Measurements from ENCODE around the gene PHACTR1. TPM values are rescaled to one million over a fixed set of nuclear protein-coding genes. Genes with fewer than 3 reads are reported as not detected.

Gene PHACTR1
- total RNA-seq, 1 experiment from 2014 or later: 2.6 TPM

DNA sequence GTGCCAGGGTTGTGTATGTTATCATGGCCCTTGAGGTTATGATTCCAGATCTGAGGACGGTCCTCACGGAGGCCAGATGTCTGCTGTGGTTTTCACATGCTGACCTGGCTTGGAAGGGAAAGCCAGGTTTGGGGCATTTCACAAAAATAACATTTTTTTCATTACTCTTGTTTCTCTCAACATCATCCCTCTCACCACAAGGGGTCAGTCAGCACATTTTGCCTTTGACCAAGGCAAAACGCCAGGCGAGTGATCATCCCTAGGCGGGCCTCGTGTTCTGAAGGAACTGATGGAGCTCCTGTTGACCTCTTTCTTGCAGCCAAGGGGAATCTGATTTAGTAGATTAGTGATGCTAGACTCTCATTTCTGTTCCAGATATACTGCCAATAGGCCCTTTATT, 478.3 kb downstream of the PHACTR1 start:
- H3K4me1 ChIP-seq (ENCODE audit: insufficient read depth, low read length, poor library complexity, severe bottlenecking): no peaks in the 10 kb centered on the region
- no TSS peak for BruUV-seq (replicated peaks)
- peaks cover 4% of the 10 kb centered on the region for H3K27me3 ChIP-seq (replicated peaks; ENCODE audit: insufficient read depth, low read depth, low read length, poor library complexity)
- H3K4me3 ChIP-seq (ENCODE audit: low read depth, low read length, poor library complexity, severe bottlenecking): no peak overlapping the region
- intact Hi-C loops (cut with micrococcal nuclease; ENCODE audit: unreplicated experiment): loop anchor here (2.0 to 10.0 kb wide), 2 partner anchors 136 to 350 kb away; no protein-coding TSS in a partner anchor
- ChIA-PET POLR2A (ENCODE audit: low non-redundant PET) (interaction anchor here (0.6 kb wide), 1 partner anchor 128 kb away, joined by 3 read pairs; no protein-coding TSS in a partner anchor), CTCF (interaction anchor here (1.3 kb wide), 1 partner anchor 84 kb away, joined by 6 read pairs; no protein-coding TSS in a partner anchor)
- H3K27ac ChIP-seq (ENCODE audit: low read depth, low read length, poor library complexity, severe bottlenecking): no peak overlapping the region
- no peak for TF ChIP-seq EZH2 (IDR thresholded peaks at IDR 0.05; ENCODE audit: borderline replicate concordance, low read depth, low read length, poor library complexity, severe bottlenecking)
- TF ChIP-seq, protein P1, sequence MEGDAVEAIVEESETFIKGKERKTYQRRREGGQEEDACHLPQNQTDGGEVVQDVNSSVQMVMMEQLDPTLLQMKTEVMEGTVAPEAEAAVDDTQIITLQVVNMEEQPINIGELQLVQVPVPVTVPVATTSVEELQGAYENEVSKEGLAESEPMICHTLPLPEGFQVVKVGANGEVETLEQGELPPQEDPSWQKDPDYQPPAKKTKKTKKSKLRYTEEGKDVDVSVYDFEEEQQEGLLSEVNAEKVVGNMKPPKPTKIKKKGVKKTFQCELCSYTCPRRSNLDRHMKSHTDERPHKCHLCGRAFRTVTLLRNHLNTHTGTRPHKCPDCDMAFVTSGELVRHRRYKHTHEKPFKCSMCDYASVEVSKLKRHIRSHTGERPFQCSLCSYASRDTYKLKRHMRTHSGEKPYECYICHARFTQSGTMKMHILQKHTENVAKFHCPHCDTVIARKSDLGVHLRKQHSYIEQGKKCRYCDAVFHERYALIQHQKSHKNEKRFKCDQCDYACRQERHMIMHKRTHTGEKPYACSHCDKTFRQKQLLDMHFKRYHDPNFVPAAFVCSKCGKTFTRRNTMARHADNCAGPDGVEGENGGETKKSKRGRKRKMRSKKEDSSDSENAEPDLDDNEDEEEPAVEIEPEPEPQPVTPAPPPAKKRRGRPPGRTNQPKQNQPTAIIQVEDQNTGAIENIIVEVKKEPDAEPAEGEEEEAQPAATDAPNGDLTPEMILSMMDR (conservative IDR thresholded peaks at IDR 0.05; ENCODE audit: low read depth, low read length): peak; percentile 55
- peak; percentile 57 for DNase-seq (ENCODE audit: low spot score)
- no peaks in the 10 kb centered on the region for H3K9me3 ChIP-seq (ENCODE audit: low read depth, low read length, poor library complexity, severe bottlenecking)
- H3K36me3 ChIP-seq (ENCODE audit: insufficient read depth, low read length, poor library complexity, severe bottlenecking): no peaks in the 10 kb centered on the region

DNA sequence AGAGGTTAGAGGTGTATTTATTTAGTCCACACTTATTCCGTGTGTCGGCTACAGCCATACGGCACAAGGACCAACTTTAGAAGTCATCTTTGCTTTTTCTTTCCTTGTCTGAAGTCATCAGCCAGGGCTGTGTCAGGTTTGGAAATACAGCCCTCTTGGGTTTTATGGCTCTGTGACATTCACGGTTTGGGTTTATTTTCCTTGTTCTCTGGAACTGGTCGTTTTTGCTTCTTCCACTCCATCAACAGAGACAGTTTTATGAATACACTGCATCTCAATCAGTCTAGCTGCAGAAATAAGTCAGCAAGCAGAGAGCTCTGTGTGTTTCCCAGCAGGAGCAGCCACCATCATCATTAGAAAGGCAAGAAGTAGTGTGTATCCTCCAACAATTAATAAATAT, 479.2 kb downstream of the PHACTR1 start:
- BruUV-seq (replicated peaks): no TSS peak
- CTCF ChIA-PET: interaction anchor here (0.7 kb wide), 1 partner anchor 167 kb away, joined by 9 read pairs; no protein-coding TSS in a partner anchor
- intact Hi-C loops (cut with micrococcal nuclease; ENCODE audit: unreplicated experiment): loop anchor here (2.0 to 10.0 kb wide), 2 partner anchors 135 to 349 kb away; no protein-coding TSS in a partner anchor
- Histone ChIP-seq H3K9me3 (ENCODE audit: low read depth, low read length, poor library complexity, severe bottlenecking) (no peaks in the 10 kb centered on the region), H3K4me1 (ENCODE audit: insufficient read depth, low read length, poor library complexity, severe bottlenecking) (no peaks in the 10 kb centered on the region), H3K36me3 (ENCODE audit: insufficient read depth, low read length, poor library complexity, severe bottlenecking) (no peaks in the 10 kb centered on the region), H3K27me3 (replicated peaks; ENCODE audit: insufficient read depth, low read depth, low read length, poor library complexity) (peaks cover 4% of the 10 kb centered on the region), H3K4me3 (ENCODE audit: low read depth, low read length, poor library complexity, severe bottlenecking) (no peak overlapping the region), H3K27ac (ENCODE audit: low read depth, low read length, poor library complexity, severe bottlenecking) (no peak overlapping the region)
- no peak for DNase-seq (ENCODE audit: low spot score)
- POLR2A ChIA-PET (ENCODE audit: low non-redundant PET): no interaction called here
- no peak for TF ChIP-seq EZH2 (IDR thresholded peaks at IDR 0.05; ENCODE audit: borderline replicate concordance, low read depth, low read length, poor library complexity, severe bottlenecking)
- TF ChIP-seq, protein P1 (conservative IDR thresholded peaks at IDR 0.05; ENCODE audit: low read depth, low read length): no peak

DNA sequence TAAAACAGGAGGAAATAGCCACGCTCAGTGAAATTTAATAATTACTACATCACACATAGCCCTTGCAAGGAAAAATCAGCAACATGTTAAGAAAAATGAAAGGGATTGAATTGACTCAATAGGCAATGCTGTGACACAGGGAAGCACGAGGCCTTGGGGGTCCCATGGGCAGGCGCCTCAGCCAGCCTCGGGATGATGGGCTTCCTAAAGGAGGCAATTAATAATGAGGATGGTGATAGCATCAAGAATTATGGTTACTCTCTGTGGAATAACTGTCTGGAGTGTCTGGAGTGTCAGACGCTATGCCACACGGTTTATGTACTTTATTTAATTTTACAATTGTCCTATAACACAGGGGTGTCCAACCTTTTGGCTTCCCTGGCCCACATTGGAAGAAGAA, 481.6 kb downstream of the PHACTR1 start:
- no peak for TF ChIP-seq EZH2 (IDR thresholded peaks at IDR 0.05; ENCODE audit: borderline replicate concordance, low read depth, low read length, poor library complexity, severe bottlenecking)
- TF ChIP-seq, protein P1 (conservative IDR thresholded peaks at IDR 0.05; ENCODE audit: low read depth, low read length): no peak
- DNase-seq (ENCODE audit: low spot score): no peak
- ChIA-PET POLR2A (ENCODE audit: low non-redundant PET) (no interaction called here), CTCF (no interaction called here)
- Histone ChIP-seq H3K27ac (ENCODE audit: low read depth, low read length, poor library complexity, severe bottlenecking) (no peak overlapping the region), H3K4me3 (ENCODE audit: low read depth, low read length, poor library complexity, severe bottlenecking) (no peak overlapping the region), H3K4me1 (ENCODE audit: insufficient read depth, low read length, poor library complexity, severe bottlenecking) (no peaks in the 10 kb centered on the region), H3K36me3 (ENCODE audit: insufficient read depth, low read length, poor library complexity, severe bottlenecking) (no peaks in the 10 kb centered on the region), H3K9me3 (ENCODE audit: low read depth, low read length, poor library complexity, severe bottlenecking) (no peaks in the 10 kb centered on the region), H3K27me3 (replicated peaks; ENCODE audit: insufficient read depth, low read depth, low read length, poor library complexity) (no peaks in the 10 kb centered on the region)
- no TSS peak for BruUV-seq (replicated peaks)
- intact Hi-C loops (cut with micrococcal nuclease; ENCODE audit: unreplicated experiment): loop anchor here (10.0 kb wide), 1 partner anchor 347 kb away; no protein-coding TSS in a partner anchor
